ENCODE data around the gene CCR8.

Gene CCR8

GRCh38 chr3:39381432-39381831 lies 51.9 kb downstream of the CCR8 start:
- no peak overlapping the region for H3K4me3 ChIP-seq (ENCODE audit: low read length in 2 of 2)
- H2BK120ac ChIP-seq (ENCODE audit: low read depth, low read length): no peak overlapping the region
- no peak overlapping the region for H2BK12ac ChIP-seq (ENCODE audit: low read length)
- H3K27ac ChIP-seq (replicated peaks; ENCODE audit: low read length): no peak overlapping the region
- H4K91ac ChIP-seq (ENCODE audit: low read depth, low read length, poor library complexity): no peak overlapping the region
- H3K18ac ChIP-seq (ENCODE audit: low read length): no peak overlapping the region
- H3K23ac ChIP-seq (ENCODE audit: low read depth, low read length, poor library complexity): no peak overlapping the region
- H2AK5ac ChIP-seq (ENCODE audit: low read depth, low read length): no peak overlapping the region
- no peaks in the 10 kb centered on the region for H3K27me3 ChIP-seq (ENCODE audit: control insufficient read depth in 3 of 3, insufficient read depth in 3 of 3, low read depth in 1 of 3, low read length in 3 of 3)
- WGBS, 2 donors (ENCODE audit: extremely low coverage in 2 of 2, insufficient read length in 2 of 2, insufficient replicate concordance in 1 of 2): no CpG with 5 or more reads among the region's 3 CpGs
- H3K4ac ChIP-seq (ENCODE audit: low read length): no peak overlapping the region
- peaks cover 0 to 6% of the 10 kb centered on the region in 2 donors for H3K4me1 ChIP-seq (ENCODE audit: control insufficient read depth in 2 of 2, insufficient read depth in 1 of 2, low read depth in 1 of 2, low read length in 2 of 2)
- peaks cover 7% of the 10 kb centered on the region for H3K79me1 ChIP-seq (ENCODE audit: low read depth, low read length)
- DNase-seq (ENCODE audit: low spot score): no peak
- H2AFZ ChIP-seq (ENCODE audit: low read length): no peak overlapping the region
- no peak overlapping the region for H4K8ac ChIP-seq (ENCODE audit: low read depth, low read length)
- H3K9me3 ChIP-seq (replicated peaks in 1 of 2; ENCODE audit: control insufficient read depth in 2 of 2, insufficient read depth in 1 of 2, low read depth in 1 of 2, low read length in 2 of 2): no peaks in the 10 kb centered on the region
- no peak overlapping the region for H3K9ac ChIP-seq (ENCODE audit: low read depth, low read length, poor library complexity)
- H3K4me2 ChIP-seq (ENCODE audit: insufficient read depth, low read length, poor library complexity, severe bottlenecking): no peak overlapping the region
- H3K14ac ChIP-seq (ENCODE audit: low read length): no peak overlapping the region
- H3K36me3 ChIP-seq (replicated peaks in 1 of 2; ENCODE audit: control insufficient read depth in 2 of 2, insufficient read depth in 2 of 2, low read length in 2 of 2): peaks cover 0 to 7% of the 10 kb centered on the region in 2 donors
- H2BK15ac ChIP-seq (ENCODE audit: low read length): no peak overlapping the region
- H2BK5ac ChIP-seq (ENCODE audit: low read length): no peak overlapping the region

Data from neuronal stem cell (in vitro differentiated cells).